H1 (cell line): ENCODE results near the gene APBA2.

Experiments
- POLR2A ChIP-seq, 2 experiments: IDR thresholded peaks; 1 replicate in 1 of 2; 2 replicates in 1 of 2; pipeline ENCODE4 v1.6.1; 2011; ENCODE audit warnings: low read depth in 2 of 2, low read length in 2 of 2, mild to moderate bottlenecking in 2 of 2; ENCODE audit errors: control extremely low read depth in 1 of 2
- TAF1 ChIP-seq: IDR thresholded peaks from 2 replicates; pipeline ENCODE4 v1.6.1; 2011; ENCODE audit warnings: mild to moderate bottlenecking, low read depth, low read length
- USF2 ChIP-seq: IDR thresholded peaks from 2 replicates; pipeline ENCODE4 v1.6.1; 2011; ENCODE audit warnings: low read length, improper control_type of control experiment

- TF ChIP-seq USF2 (no peak), POLR2A (IDR thresholded peaks at IDR 0.05; ENCODE audit: control extremely low read depth in 1 of 2, low read depth in 2 of 2, low read length in 2 of 2) (no peak), TAF1 (no peak)
Measured at GRCh38 chr15:28983432-28984311, 97.9 kb downstream of the APBA2 start.
